Measurements from ENCODE around the gene EMID1.

EMID1 gene

DNA sequence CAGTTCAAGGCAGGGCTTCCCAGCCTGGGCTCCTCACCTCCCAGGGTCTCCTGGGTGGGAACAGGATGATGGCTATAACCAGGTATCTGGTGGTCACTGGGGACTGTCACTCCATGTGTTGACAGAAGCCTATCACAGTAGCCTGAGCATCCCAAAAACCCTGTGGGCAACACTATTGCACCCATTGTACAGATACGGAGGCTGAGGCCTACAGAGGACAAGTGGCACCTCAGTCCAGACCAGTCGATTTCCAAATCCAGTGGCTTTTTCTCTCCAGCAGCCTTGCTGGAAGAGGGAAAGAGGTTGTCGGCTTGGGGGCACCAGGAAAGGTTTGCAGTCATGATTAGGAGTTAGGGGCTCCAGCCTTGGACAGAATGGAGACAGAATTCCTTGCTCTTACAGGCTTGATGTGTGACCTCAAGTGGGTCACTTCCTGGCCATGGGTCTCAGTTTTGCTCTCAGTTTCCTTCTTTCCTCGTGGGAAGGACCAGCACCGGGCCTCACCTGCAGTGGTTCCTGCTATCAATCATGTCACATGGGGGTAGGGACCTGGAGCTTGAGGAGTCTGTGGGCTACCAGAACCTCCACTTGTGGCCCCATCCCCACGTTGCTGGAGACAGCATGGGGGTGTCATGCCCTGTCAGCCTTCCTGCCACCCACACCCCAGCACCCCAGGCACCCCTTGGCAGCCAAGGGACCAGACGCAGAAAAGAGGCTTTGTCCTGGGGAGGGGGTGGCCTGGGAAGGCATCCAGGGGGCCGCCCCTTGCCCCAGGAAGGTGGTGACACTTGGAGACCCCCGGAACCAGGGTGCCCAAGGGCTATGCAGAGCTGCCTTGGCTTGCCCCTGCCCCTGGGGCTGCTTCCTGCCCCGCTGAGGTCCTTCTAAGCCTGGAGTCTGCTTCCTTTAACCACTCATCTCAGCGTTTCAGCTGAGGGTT, 2.1 kb downstream of the EMID1 start:
- no peak for DNase-seq (ENCODE audit: low spot score in 2 of 2)
- no peak overlapping the region for H3K27ac Mint-ChIP-seq (ENCODE audit: low read depth)
- ATAC-seq (replicated peaks; ENCODE audit: extremely low read depth, poor library complexity, severe bottlenecking), result no peak
- H3K9me3 Mint-ChIP-seq, result no peaks in the 10 kb centered on the region
- H3K27me3 Mint-ChIP-seq, result peaks cover 8% of the 10 kb centered on the region
- no peak overlapping the region for H3K4me3 Mint-ChIP-seq
- peaks cover 17% of the 10 kb centered on the region for H3K4me1 Mint-ChIP-seq
- H3K36me3 Mint-ChIP-seq (ENCODE audit: insufficient read depth), result peaks cover 2% of the 10 kb centered on the region

DNA sequence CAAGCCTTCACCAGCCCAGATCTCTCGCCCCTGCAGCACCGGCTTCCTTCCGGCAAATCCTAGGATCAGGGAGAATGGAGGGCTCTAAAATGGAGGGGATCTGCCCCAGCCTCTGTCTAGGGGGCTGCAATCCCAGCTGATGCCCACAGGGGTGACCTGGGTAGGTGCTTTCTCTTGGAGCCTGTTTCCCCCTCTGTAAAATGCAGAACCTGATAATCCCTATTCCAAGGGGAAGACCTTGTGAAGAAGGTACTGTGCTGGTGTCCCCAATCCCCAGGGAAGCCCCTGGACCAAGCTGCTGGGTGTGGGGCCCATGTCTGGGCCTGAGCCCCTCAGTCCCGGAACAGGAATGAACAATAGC, 2.8 kb downstream of the EMID1 start:
- Mint-ChIP-seq H3K4me1 (peaks cover 12% of the 10 kb centered on the region), H3K36me3 (ENCODE audit: insufficient read depth) (peaks cover 2% of the 10 kb centered on the region), H3K27me3 (peaks cover 8% of the 10 kb centered on the region), H3K27ac (ENCODE audit: low read depth) (no peak overlapping the region), H3K4me3 (no peak overlapping the region), H3K9me3 (no peaks in the 10 kb centered on the region)
- DNase-seq (ENCODE audit: low spot score in 2 of 2) (no peak), ATAC-seq (replicated peaks; ENCODE audit: extremely low read depth, poor library complexity, severe bottlenecking) (no peak)

DNA sequence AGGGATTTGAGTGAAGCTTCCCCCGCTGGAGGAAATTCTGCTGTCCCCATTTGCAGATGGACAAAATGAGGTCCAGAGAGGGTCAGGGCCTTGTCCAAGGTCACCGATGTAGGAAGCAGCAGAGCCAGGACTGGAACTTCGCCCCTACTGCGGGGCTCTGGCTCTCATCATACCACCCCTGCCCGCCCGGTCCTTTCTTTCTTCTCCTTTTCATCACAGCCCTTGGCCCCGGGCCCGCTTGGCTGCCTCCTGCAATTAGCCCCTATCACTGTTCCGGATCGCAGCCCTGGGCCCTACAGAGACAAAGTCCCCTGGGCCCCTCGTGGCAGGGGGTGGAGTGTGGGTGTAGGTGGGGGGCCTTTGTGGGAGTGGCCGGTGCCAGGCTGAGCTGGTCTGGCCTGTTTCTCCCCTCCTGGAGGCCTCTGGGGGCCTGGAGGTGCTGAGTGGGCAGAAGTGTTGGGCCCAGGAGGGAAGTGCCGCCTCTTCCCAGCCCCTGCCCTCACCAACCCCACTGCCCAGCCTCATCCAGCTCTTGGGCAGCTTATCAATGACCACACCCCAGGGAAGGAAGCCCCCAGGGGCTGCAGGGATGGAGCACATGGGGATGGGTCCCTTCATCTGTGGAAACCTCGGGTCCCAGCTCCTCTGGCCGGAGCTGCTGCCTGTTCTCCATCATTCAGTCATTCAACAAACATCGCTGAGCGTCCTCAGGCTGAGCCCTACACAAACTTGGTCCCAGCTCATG, 3.4 kb downstream of the EMID1 start:
- ATAC-seq (replicated peaks; ENCODE audit: extremely low read depth, poor library complexity, severe bottlenecking) (no peak), DNase-seq (ENCODE audit: low spot score in 2 of 2) (no peak)
- Mint-ChIP-seq H3K27ac (ENCODE audit: low read depth) (no peak overlapping the region), H3K27me3 (peaks cover 8% of the 10 kb centered on the region), H3K4me1 (peaks cover 8% of the 10 kb centered on the region), H3K36me3 (ENCODE audit: insufficient read depth) (peaks cover 2% of the 10 kb centered on the region), H3K9me3 (no peaks in the 10 kb centered on the region), H3K4me3 (no peak overlapping the region)

DNA sequence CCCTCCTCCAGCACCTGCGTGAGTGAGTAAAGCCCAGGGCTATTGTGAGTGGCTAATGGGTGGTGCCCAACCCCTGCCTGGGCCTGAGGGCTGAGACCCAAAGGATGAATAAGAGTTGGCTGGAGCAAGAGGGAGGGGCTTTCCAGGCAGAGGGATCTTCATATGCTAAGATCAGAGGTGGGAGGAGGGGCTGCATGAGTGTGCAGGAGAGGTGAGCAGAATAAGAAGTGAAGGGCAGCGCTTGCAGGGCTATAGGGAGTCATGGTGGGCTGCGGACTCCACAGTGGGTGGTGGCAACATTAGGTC, 3.9 kb downstream of the EMID1 start:
- DNase-seq (ENCODE audit: low spot score in 2 of 2), result no peak
- H3K4me3 Mint-ChIP-seq, result no peak overlapping the region
- peaks cover 5% of the 10 kb centered on the region for H3K4me1 Mint-ChIP-seq
- no peak overlapping the region for H3K27ac Mint-ChIP-seq (ENCODE audit: low read depth)
- ATAC-seq (replicated peaks; ENCODE audit: extremely low read depth, poor library complexity, severe bottlenecking), result no peak
- H3K36me3 Mint-ChIP-seq (ENCODE audit: insufficient read depth), result peaks cover 2% of the 10 kb centered on the region
- no peaks in the 10 kb centered on the region for H3K9me3 Mint-ChIP-seq
- H3K27me3 Mint-ChIP-seq, result peaks cover 8% of the 10 kb centered on the region

DNA sequence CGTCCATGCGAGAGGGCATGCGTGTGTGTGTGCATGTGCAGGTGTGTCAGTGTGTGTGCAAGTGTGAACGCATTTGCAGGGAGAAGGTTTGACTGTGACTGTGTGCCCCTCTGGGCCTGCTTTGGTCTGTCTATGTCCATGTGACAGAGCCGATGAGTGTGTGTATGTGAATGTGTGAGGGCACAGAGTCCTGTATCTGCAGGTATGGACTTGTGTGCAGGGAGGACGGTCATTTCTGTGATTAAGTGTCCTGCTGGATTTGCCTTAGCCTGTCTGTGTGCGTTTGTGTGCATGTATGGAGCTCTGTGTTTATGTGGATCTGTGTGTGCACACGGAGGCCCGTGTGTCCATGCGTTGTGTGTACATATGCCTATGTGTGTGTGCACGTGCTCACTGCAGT, 5.4 kb downstream of the EMID1 start:
- ATAC-seq (replicated peaks; ENCODE audit: extremely low read depth, poor library complexity, severe bottlenecking) (no peak), DNase-seq (ENCODE audit: low spot score in 2 of 2) (no peak)
- Mint-ChIP-seq H3K4me3 (no peak overlapping the region), H3K4me1 (peaks cover 5% of the 10 kb centered on the region), H3K27me3 (peaks cover 8% of the 10 kb centered on the region), H3K27ac (ENCODE audit: low read depth) (no peak overlapping the region), H3K36me3 (ENCODE audit: insufficient read depth) (no peaks in the 10 kb centered on the region), H3K9me3 (no peaks in the 10 kb centered on the region)

DNA sequence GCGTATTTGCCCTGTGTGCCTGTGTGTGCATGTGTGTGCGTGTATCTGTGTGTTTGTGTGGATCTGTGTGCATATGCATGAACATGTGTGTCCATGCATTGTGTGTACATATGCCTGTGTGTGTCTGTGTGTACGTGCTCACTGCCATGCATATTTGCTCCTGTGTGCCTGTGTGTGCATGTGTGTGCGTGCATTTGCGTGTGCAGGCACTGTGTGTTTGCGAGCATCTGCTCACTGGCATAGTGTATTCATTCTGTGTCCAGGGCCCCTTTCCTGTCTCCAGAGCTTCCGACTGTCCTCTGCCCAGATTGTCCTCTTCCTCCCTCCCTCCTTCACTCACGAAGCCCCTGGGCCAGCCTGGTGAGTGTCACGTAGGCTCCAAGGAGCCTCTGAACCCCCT, 5.8 kb downstream of the EMID1 start:
- H3K9me3 Mint-ChIP-seq, result no peaks in the 10 kb centered on the region

DNA sequence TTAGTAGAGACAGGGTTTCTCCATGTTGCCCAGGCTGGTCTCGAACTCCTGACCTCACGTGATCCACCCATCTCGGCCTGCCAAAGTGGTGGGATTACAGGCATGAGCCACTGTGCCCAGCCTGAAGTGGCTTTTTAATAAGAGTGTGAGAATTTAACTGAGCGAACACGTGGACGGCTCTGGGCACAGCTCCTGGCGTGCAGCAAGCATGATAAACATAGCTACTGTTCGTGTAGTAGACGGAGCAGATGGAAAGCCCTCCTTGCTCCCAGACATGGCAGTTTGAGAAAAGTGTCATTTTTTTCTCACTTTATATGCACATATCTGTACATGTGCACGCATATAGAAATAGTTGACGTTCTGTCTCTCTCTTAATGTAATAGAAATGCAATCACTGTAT, 7.0 kb downstream of the EMID1 start:
- H3K4me3 Mint-ChIP-seq, result no peak overlapping the region
- no peaks in the 10 kb centered on the region for H3K27me3 Mint-ChIP-seq
- ATAC-seq (replicated peaks; ENCODE audit: extremely low read depth, poor library complexity, severe bottlenecking), result no peak

More for the DNA sequence above, 5.8 kb downstream of the EMID1 start:
- H3K4me1 Mint-ChIP-seq, result peaks cover 2% of the 10 kb centered on the region
- no peaks in the 10 kb centered on the region for H3K36me3 Mint-ChIP-seq (ENCODE audit: insufficient read depth)
- DNase-seq (ENCODE audit: low spot score in 2 of 2) (no peak), ATAC-seq (replicated peaks; ENCODE audit: extremely low read depth, poor library complexity, severe bottlenecking) (no peak)
- no peak overlapping the region for H3K4me3 Mint-ChIP-seq
- peaks cover 4% of the 10 kb centered on the region for H3K27me3 Mint-ChIP-seq
- no peak overlapping the region for H3K27ac Mint-ChIP-seq (ENCODE audit: low read depth)

DNA sequence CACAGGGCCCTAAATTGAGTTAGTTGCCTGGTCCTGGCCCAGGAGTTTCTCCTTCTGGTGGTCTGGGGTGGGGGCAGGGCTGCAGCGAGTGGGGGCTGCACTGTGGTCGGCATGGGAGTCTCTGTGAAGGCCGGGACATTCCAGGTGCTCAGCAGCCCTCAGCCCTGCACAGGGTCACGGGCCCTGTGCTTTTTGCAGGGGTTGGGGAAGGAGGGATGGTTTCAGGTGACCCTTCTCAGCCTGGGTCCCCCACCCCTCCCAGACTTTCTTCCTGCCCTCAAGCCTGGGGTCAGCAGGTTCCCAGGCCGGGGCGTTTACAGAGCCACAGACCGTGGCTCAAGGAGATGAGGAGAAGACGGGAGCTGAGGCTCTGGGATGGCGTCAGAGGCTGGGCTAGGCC, 7.8 kb downstream of the EMID1 start:
- no peaks in the 10 kb centered on the region for H3K27me3 Mint-ChIP-seq
- no peaks in the 10 kb centered on the region for H3K4me1 Mint-ChIP-seq
- no peak overlapping the region for H3K27ac Mint-ChIP-seq (ENCODE audit: low read depth)
- no peak overlapping the region for H3K4me3 Mint-ChIP-seq
- H3K36me3 Mint-ChIP-seq (ENCODE audit: insufficient read depth), result no peaks in the 10 kb centered on the region
- ATAC-seq (replicated peaks; ENCODE audit: extremely low read depth, poor library complexity, severe bottlenecking), result no peak
- no peak for DNase-seq (ENCODE audit: low spot score in 2 of 2)
- H3K9me3 Mint-ChIP-seq, result no peaks in the 10 kb centered on the region

More for the DNA sequence above, 7.0 kb downstream of the EMID1 start:
- Mint-ChIP-seq H3K4me1 (no peaks in the 10 kb centered on the region), H3K9me3 (no peaks in the 10 kb centered on the region), H3K27ac (ENCODE audit: low read depth) (no peak overlapping the region), H3K36me3 (ENCODE audit: insufficient read depth) (no peaks in the 10 kb centered on the region)
- DNase-seq (ENCODE audit: low spot score in 2 of 2), result no peak

DNA sequence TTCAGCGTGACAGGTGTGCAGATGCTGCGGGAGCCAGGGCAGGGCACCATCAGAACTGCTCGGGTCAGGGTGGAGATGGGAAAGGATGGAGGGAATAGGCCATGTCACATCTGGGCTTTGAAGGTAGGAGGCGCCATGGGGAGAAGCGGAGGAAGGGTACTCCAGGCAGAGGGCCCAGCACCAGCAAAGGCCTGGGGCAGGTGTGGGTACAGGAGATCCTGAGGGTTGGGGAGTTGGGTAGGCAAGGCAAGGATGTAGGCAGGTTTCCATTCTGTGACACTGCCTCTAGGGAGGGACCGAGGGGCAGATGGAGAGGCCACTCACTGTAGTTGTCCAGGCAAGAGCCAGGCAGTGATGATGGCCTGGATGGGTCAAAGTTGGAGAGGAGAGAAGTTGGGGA, 8.5 kb downstream of the EMID1 start:
- ATAC-seq (replicated peaks; ENCODE audit: extremely low read depth, poor library complexity, severe bottlenecking), result no peak
- Mint-ChIP-seq H3K4me3 (no peak overlapping the region), H3K27ac (ENCODE audit: low read depth) (no peak overlapping the region), H3K4me1 (no peaks in the 10 kb centered on the region), H3K36me3 (ENCODE audit: insufficient read depth) (no peaks in the 10 kb centered on the region), H3K9me3 (no peaks in the 10 kb centered on the region), H3K27me3 (no peaks in the 10 kb centered on the region)
- DNase-seq (ENCODE audit: low spot score in 2 of 2), result no peak

DNA sequence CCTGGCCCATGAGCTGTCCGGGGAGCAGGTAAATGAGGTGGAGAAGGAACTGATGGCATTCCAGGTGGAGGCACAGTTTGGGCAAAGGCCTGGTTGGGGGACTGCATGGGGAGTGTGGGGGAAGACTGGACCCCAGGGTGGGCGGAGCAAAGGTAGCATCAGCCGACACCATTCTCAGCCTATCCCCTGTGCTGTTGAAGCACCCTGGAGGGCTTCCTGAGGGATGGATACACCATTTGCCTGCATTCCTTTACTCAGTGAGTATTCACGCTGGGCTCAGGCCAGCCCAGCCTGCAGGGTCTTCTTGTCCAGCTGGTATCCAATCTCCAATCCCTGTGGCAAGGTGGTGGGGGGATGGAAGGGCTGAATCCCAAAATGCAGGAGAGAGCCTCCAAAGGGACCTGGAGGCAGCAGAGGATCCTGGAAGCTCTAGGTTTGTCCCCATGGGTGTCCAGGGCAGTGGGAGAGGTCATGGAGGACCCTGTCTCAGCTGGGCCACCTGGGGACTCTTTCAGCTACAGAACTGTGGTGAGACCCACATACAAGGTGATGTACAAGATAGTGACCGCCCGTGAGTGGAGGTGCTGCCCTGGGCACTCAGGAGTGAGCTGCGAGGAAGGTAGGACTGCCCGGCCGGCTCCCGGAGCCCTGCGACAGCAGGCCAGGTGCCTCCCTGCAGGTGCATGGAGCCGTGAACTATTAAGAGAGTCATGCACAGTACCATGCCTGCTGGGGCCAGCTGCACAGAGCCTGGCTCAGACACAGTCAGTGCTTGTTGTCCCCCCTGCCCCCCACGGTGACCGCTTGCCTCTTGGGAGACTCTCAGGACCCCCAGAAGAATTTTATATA, 9.5 kb downstream of the EMID1 start:
- no peaks in the 10 kb centered on the region for H3K9me3 Mint-ChIP-seq
- ATAC-seq (replicated peaks; ENCODE audit: extremely low read depth, poor library complexity, severe bottlenecking) (no peak), DNase-seq (ENCODE audit: low spot score in 2 of 2) (no peak)
- no peaks in the 10 kb centered on the region for H3K36me3 Mint-ChIP-seq (ENCODE audit: insufficient read depth)
- no peak overlapping the region for H3K27ac Mint-ChIP-seq (ENCODE audit: low read depth)
- no peak overlapping the region for H3K4me3 Mint-ChIP-seq
- no peaks in the 10 kb centered on the region for H3K4me1 Mint-ChIP-seq
- H3K27me3 Mint-ChIP-seq, result no peaks in the 10 kb centered on the region

DNA sequence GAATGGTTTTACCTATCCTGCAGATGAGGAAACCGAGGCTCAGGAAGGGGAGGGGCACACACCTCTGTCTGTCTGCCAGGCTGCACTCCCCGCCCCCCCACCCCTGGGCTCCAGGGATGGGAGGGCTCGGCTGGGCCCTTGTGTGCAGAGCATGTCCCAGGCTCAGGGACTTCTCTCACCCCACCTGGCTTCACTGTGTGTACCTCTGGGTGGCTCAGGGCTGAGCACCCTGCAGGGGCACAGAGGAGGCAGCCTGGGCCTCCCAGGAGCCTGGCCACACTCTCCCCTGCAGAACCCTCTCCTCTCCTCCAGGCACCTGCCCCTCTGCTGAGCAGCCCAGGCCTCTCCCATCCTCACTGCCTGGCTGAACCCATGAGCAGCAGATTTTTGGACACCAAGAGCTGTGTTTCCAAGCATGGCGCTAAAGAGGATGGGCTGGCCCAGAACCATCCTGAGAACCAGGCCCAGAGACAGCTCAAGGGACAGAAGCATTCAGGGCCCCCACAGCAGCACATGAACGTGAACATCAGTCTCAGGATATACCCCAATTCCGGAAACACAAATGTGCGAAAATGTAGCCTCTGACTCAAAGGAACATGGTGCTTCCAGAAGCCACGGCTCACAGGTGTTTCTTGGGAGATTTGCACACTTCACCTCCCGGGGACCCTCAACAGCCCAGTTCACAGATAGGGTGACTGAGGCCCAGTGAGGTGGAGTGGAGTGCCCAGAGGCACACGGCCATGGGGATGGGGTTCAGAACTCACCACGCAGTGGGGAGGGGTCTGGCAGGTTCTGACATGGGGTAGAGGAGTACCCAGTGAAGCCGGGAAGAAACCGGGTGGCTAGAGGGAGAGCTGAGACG, 10.5 kb downstream of the EMID1 start:
- H3K27ac Mint-ChIP-seq (ENCODE audit: low read depth), result no peak overlapping the region
- no peaks in the 10 kb centered on the region for H3K9me3 Mint-ChIP-seq
- H3K4me1 Mint-ChIP-seq, result no peaks in the 10 kb centered on the region
- H3K27me3 Mint-ChIP-seq, result no peaks in the 10 kb centered on the region
- DNase-seq (ENCODE audit: low spot score in 2 of 2) (no peak), ATAC-seq (replicated peaks; ENCODE audit: extremely low read depth, poor library complexity, severe bottlenecking) (no peak)
- H3K36me3 Mint-ChIP-seq (ENCODE audit: insufficient read depth), result no peaks in the 10 kb centered on the region
- H3K4me3 Mint-ChIP-seq, result no peak overlapping the region

All from central memory CD8-positive, alpha-beta T cell (primary cell).